ENCODE results near the gene CFAP70. TPM values are rescaled to one million over a fixed set of nuclear protein-coding genes. Genes with fewer than 3 reads are reported as not detected.
"Not testable (repeated sequence)": the region's sequence is repeated elsewhere in the genome, so short reads cannot be mapped to it uniquely, and the experiment has no call there.

CFAP70 gene
- total RNA-seq, 1 experiment from 2014 or later, result not detected

GRCh38 chr10:73339436-73339835 lies 19.2 kb downstream of the CFAP70 start:
- no peak for DNase-seq (ENCODE audit: low spot score)

GRCh38 chr10:73338801-73339368 lies 19.8 kb downstream of the CFAP70 start:
- no peak for DNase-seq (ENCODE audit: low spot score)

- DNase-seq (ENCODE audit: low spot score), result no peak
Observed at GRCh38 chr10:73333202-73333601, 25.5 kb downstream of the CFAP70 start.

GRCh38 chr10:73332379-73332778 lies 26.3 kb downstream of the CFAP70 start:
- DNase-seq (ENCODE audit: low spot score), result no peak

- not testable (repeated sequence) for DNase-seq (ENCODE audit: low spot score)
Observed at GRCh38 chr10:73328523-73328922, 30.1 kb downstream of the CFAP70 start.

- DNase-seq (ENCODE audit: low spot score), result not testable (repeated sequence)
Observed at GRCh38 chr10:73325290-73325689, 33.4 kb downstream of the CFAP70 start.

GRCh38 chr10:73323582-73323981 lies 35.1 kb downstream of the CFAP70 start:
- not testable (repeated sequence) for DNase-seq (ENCODE audit: low spot score)

- no peak for DNase-seq (ENCODE audit: low spot score)
Observed at GRCh38 chr10:73310475-73310874, 48.2 kb downstream of the CFAP70 start.

- no peak for DNase-seq (ENCODE audit: low spot score)
Observed at GRCh38 chr10:73307203-73307800, 51.4 kb downstream of the CFAP70 start.

- DNase-seq (ENCODE audit: low spot score), result no peak
Observed at GRCh38 chr10:73306171-73306708, 52.4 kb downstream of the CFAP70 start.

- no peak for DNase-seq (ENCODE audit: low spot score)
Observed at GRCh38 chr10:73296946-73297345, 61.7 kb downstream of the CFAP70 start.

- DNase-seq (ENCODE audit: low spot score), result no peak
Observed at GRCh38 chr10:73293461-73293860, 65.2 kb downstream of the CFAP70 start.

- DNase-seq (ENCODE audit: low spot score), result no peak
Observed at GRCh38 chr10:73289958-73290357, 68.7 kb downstream of the CFAP70 start.

GRCh38 chr10:73287441-73287840 lies 71.2 kb downstream of the CFAP70 start:
- no peak for DNase-seq (ENCODE audit: low spot score)

- DNase-seq (ENCODE audit: low spot score), result no peak
Observed at GRCh38 chr10:73281097-73281496, 77.6 kb downstream of the CFAP70 start.

- DNase-seq (ENCODE audit: low spot score), result no peak
Observed at GRCh38 chr10:73264423-73264822, 94.2 kb downstream of the CFAP70 start.

- peak; percentile 44 for DNase-seq (ENCODE audit: low spot score)
Observed at GRCh38 chr10:73263693-73264347, 94.8 kb downstream of the CFAP70 start.

- no peak for DNase-seq (ENCODE audit: low spot score)
Observed at GRCh38 chr10:73262880-73263555, 95.6 kb downstream of the CFAP70 start.

GRCh38 chr10:73262105-73262730 lies 96.4 kb downstream of the CFAP70 start:
- peak; percentile 66 for DNase-seq (ENCODE audit: low spot score)

GRCh38 chr10:73261362-73261995 lies 97.2 kb downstream of the CFAP70 start:
- DNase-seq (ENCODE audit: low spot score), result no peak

GRCh38 chr10:73258612-73259011 lies 100.1 kb downstream of the CFAP70 start:
- DNase-seq (ENCODE audit: low spot score), result not testable (repeated sequence)
